ENCODE data around the gene TPPP.
"Not testable (repeated sequence)": the region's sequence is repeated elsewhere in the genome, so short reads cannot be mapped to it uniquely, and the experiment has no call there.

Gene TPPP

DNA sequence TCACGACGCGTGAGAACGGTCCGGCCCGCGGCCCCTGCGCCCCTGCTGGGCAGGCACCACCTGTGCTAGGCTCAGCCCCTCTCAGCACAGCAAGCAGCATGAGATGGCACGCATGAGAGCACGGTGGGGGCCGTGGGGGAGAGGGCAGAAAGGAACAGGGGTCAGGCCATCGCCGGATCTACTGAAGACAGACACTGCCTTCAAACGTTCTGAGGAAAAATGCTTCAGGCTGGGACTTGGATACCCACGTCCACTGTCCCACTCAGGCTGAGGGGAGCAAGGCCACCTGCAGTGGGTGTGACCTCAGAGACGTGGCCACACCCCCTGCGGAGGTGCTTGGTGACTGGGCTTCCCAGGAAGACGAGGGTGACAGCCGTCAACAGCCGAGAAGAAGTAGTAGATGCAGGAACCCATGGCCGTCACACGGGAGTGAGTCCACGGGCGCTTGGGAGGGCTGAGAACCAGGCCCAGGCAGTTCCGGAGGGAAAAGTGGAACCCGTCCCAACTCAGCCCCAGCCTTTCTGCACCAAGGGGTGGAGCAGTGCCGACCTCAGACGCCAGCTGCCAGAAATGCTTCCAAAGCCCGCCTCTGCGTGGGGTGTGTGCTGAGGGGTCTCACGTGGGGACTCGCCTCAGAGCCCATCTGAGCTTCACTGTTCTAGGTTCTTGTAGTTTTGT, 12.9 kb downstream of the TPPP start:
- not testable (repeated sequence) for DNase-seq (ENCODE audit: low spot score)

DNA sequence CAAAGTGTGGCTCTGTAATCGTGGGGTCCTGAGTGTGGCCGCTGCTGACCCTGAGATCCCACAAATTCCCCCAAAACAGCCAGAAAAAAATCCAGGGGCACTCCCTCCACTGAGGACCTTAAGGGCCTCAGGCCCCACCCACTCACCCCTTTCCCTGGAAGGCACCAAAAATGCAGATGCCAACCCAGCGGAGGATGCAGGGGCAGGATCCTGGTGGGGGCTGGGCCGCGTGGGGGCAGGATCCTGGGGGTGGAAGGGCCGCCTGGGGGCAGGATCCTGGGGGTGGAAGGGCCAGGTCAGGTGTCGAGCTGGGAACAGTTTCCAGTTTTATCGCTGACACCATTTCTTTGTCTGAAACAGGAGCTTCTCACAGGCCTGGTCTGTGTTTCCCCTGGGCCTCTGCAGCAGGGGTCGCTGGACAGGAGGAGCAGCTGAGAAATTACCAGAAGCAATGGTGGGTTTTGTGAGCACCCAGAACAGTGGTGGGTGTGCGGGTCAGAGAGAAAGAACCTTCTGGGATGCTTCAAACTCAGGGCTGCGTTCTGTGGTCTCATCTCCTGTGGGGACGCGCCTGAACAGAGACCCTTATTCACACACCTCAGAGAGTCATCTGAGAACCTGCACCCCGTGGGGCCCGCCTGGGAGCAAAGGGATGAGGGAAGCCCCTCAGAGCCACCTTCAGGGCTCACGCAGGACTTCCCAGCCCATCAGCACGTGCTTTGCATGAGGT, 13.8 kb downstream of the TPPP start:
- not testable (repeated sequence) for H3K27me3 ChIP-seq (ENCODE audit: insufficient read depth, poor library complexity, severe bottlenecking); H3K4me1 ChIP-seq (ENCODE audit: insufficient read depth, poor library complexity, severe bottlenecking); H3K36me3 ChIP-seq (ENCODE audit: low read depth); DNase-seq (ENCODE audit: low spot score); H3K4me3 ChIP-seq (ENCODE audit: severe bottlenecking); H3K27ac ChIP-seq (ENCODE audit: poor library complexity, severe bottlenecking); ATAC-seq (ENCODE audit: low read depth); H3K9me3 ChIP-seq (ENCODE audit: severe bottlenecking)

More for the DNA sequence above, 12.9 kb downstream of the TPPP start:
- ATAC-seq (ENCODE audit: low read depth); H3K27ac ChIP-seq (ENCODE audit: poor library complexity, severe bottlenecking); H3K36me3 ChIP-seq (ENCODE audit: low read depth); H3K4me1 ChIP-seq (ENCODE audit: insufficient read depth, poor library complexity, severe bottlenecking); H3K9me3 ChIP-seq (ENCODE audit: severe bottlenecking); H3K4me3 ChIP-seq (ENCODE audit: severe bottlenecking); H3K27me3 ChIP-seq (ENCODE audit: insufficient read depth, poor library complexity, severe bottlenecking): not testable (repeated sequence)

GRCh38 chr5:678521-678920, 14.6 kb downstream of the TPPP start:
- ATAC-seq (ENCODE audit: low read depth); H3K27ac ChIP-seq (ENCODE audit: poor library complexity, severe bottlenecking); DNase-seq (ENCODE audit: low spot score); H3K4me3 ChIP-seq (ENCODE audit: severe bottlenecking); H3K9me3 ChIP-seq (ENCODE audit: severe bottlenecking); H3K4me1 ChIP-seq (ENCODE audit: insufficient read depth, poor library complexity, severe bottlenecking); H3K36me3 ChIP-seq (ENCODE audit: low read depth): not testable (repeated sequence)
- H3K27me3 ChIP-seq (ENCODE audit: insufficient read depth, poor library complexity, severe bottlenecking), result peaks cover 12% of the 10 kb centered on the region

DNA sequence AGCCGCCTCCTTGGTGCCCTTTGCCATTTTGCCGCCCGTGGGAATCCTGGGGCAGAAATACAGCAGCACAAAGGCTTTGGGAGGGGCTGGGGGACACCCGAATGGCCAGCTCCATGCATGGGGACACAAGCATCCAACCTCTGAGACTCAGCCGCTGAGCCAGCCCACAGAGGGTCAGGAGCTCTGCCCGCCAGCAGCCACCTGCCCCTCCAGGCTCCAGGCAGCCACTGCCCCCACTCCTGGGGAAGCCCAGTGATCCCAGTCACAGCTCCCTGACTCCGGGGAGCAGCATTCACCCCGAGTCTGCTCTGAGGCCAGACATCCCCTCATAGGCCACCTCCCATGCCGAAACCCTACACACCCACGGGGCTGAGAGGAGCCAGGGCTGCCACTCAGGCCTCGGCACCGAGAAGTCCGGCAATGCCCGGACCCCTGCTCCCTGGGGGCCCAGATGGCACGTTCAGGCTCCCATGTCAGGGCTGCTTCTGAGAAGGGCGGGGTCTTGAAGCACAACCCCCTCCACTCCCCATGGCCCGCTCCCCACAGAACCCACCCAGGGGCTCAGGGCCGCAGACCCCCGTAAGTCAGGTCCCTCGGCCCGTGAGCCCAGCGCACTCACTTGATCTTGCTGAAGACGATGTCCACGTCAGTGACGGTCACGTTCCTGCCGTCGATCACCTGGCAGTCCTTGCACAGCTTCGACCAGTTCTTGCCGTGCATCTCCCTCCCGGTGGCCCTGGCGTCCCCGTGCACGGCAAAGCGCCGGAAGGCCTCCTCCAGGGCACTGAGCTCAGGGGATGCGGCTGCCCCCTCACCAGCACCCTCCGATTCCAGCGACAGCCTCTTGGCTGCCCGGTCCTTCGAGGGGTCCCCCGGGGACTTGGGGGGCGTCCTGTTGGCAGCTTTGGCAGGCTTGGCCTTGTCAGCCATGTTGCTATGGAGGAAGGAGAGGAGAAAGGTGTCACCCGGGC, 15.7 kb downstream of the TPPP start:
- no peaks in the 10 kb centered on the region for H3K36me3 ChIP-seq (ENCODE audit: low read depth)
- ATAC-seq (ENCODE audit: low read depth), result no peak
- H3K27me3 ChIP-seq (ENCODE audit: insufficient read depth, poor library complexity, severe bottlenecking), result peaks cover 23% of the 10 kb centered on the region
- H3K27ac ChIP-seq (ENCODE audit: poor library complexity, severe bottlenecking), result no peak overlapping the region
- peaks cover 4% of the 10 kb centered on the region for H3K4me1 ChIP-seq (ENCODE audit: insufficient read depth, poor library complexity, severe bottlenecking)
- no peak for DNase-seq (ENCODE audit: low spot score)
- TF ChIP-seq CTCF (IDR thresholded peaks at IDR 0.05; ENCODE audit: poor library complexity, severe bottlenecking), result no peak
- H3K4me3 ChIP-seq (ENCODE audit: severe bottlenecking), result no peak overlapping the region
- H3K9me3 ChIP-seq (ENCODE audit: severe bottlenecking), result no peaks in the 10 kb centered on the region

GRCh38 chr5:676699-677076, 16.5 kb downstream of the TPPP start:
- ATAC-seq (ENCODE audit: low read depth) (no peak), DNase-seq (ENCODE audit: low spot score) (no peak)
- peaks cover 30% of the 10 kb centered on the region for H3K27me3 ChIP-seq (ENCODE audit: insufficient read depth, poor library complexity, severe bottlenecking)
- H3K4me1 ChIP-seq (ENCODE audit: insufficient read depth, poor library complexity, severe bottlenecking), result peaks cover 4% of the 10 kb centered on the region
- no peaks in the 10 kb centered on the region for H3K9me3 ChIP-seq (ENCODE audit: severe bottlenecking)
- H3K4me3 ChIP-seq (ENCODE audit: severe bottlenecking), result no peak overlapping the region
- no peak for TF ChIP-seq CTCF (IDR thresholded peaks at IDR 0.05; ENCODE audit: poor library complexity, severe bottlenecking)
- H3K27ac ChIP-seq (ENCODE audit: poor library complexity, severe bottlenecking), result no peak overlapping the region
- no peaks in the 10 kb centered on the region for H3K36me3 ChIP-seq (ENCODE audit: low read depth)
